ENCODE data around the gene EXT2.

EXT2 gene

DNA sequence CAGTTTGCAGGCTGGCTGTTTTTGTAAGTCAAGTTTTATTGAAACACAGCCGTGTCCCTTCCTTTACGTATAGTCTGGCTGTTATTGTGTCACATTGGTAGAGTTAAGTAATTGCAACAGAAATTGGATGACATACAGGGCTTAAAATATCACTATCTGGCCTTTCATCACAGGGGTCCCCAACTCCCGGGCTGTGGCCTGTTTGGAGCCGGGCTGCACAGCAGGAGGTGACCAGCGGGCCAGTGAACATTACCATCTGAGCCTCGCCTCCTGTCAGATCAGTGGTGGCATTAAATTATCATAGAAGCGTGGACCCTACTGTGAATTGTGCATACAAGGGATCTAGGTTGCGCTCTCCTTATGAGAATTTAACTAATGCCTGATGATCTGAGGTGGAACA is 31.7 kb downstream of the EXT2 start:
- DNase-seq (ENCODE audit: extremely low spot score, insufficient read length, low read depth) = no peak
- FAIRE-seq = no peak

DNA sequence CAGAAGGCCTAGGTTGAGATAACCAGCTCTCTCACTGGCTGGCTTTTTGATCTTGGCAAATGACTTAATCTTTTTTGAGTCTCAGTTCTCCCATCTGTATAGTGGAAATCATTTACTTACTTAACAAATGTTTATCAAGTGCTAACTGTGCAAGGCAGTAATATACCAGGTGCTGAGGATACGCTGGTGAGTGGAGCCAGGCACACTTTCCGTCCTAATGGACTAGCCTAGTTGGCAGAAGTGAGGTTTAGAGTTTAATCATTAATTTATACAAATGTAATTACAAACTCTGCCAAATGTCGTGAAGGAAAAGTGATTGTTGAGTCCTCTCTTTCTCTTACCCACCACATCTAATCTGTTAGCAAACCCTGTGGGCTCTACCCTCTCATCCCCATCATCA is 33.3 kb downstream of the EXT2 start:
- DNase-seq (ENCODE audit: extremely low spot score, insufficient read length, low read depth) (no peak), FAIRE-seq (no peak)

DNA sequence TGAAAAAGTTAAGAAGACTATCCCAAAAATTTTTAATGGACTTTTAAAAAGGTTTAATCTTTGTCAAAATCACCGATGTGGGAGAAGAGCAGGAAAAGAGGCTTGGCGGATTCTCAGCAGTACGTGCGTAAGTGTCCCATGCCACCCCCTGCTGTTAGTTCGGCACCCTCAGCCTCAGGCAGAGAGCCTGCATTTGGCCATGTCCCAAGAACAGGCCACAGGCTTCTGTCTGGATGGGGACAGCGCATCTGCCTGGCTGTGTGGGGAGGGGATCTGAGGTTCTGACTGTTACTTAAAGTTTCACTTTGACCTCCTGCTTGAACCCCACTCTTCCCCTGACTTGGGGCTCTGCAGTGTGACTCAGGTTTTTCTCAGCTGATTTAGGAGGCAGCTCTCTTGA is 35.3 kb downstream of the EXT2 start:
- DNase-seq (ENCODE audit: extremely low spot score, insufficient read length, low read depth) (no peak), FAIRE-seq (no peak)

DNA sequence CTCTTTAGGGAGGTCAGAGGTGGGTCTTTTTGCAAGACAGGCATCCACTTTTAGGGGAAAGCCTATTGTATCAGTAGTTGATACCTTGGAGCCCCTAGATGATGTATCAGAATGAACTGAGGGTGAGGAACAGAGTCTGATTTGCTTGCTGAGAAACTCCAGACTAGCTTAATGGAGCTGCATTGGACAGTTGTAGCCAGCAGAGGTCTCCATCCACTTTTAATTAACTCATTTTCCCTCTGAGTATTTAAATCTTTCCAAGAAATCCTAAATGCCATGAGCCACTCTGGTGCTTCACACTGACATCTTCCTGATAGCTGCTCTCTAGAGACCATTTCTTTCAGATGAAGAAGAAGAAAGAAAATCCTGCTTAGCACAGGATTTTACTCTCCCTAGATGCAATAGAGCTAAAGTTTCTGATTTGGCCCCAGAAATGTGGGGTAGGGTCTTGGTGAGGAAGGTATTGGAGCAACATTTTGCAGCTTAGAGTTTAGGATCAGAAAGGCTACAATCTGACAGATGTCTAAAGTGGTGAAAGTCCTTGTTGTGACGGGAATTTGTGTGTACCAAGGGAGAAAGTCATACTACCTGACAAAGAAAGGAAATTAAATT is 38.0 kb downstream of the EXT2 start:
- DNase-seq (ENCODE audit: extremely low spot score, insufficient read length, low read depth) (no peak), FAIRE-seq (peak; percentile 63)

DNA sequence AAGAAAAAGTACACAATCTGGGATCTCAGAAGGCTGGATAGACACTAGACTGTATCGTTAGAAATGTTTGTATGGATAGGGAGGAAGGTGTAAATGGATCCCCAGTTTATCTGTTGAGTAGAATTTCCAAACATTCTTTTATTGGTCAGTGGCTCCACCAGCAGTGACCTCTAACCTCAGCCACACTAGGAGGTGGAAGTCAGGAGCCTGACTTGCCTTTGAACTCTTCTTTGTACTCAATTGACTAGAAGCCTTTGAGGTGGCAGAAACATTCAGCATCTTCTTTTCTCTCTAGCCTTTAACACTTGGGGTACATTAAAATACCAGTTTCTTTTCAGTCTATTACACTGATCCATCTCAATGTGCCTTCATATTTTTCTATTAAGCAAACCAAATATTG is 39.1 kb downstream of the EXT2 start:
- no peak for FAIRE-seq
- no peak for DNase-seq (ENCODE audit: extremely low spot score, insufficient read length, low read depth)

DNA sequence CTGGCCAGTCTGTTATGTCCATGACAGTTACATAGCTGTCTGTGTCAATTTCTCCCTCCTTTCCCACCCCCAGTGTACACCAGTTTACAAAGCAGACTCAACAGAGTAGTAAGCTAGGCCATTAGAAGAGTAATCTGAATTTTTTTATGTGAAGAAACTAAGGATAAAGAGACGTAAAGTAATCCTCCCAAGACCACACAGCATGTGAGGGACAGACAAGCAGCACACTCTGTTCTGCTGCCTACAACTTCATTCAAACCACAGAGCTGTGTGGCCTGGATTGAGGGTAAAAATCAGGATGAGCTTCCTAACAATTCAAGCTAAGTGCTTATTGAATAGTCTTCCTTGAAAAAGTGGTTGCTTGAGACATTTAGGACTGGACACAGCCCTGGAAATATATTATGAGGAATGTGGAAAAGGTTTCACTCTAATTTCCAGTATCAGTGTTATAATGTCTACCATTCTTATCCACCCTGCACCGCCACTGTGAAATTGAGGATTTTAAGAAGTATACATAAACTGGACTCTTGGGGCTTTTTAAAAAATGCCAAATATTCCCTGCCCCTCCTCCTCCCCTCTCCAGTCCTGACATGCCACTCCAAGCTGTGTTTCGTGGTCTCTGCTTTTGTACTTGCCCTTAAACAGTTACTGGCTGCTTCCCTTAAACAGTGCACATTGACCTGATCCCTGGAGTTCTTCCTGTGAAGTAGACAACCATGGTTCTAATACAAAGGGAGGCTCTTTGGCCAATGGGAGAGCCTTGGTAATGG is 40.9 kb downstream of the EXT2 start:
- FAIRE-seq (no peak), DNase-seq (ENCODE audit: extremely low spot score, insufficient read length, low read depth) (no peak)

DNA sequence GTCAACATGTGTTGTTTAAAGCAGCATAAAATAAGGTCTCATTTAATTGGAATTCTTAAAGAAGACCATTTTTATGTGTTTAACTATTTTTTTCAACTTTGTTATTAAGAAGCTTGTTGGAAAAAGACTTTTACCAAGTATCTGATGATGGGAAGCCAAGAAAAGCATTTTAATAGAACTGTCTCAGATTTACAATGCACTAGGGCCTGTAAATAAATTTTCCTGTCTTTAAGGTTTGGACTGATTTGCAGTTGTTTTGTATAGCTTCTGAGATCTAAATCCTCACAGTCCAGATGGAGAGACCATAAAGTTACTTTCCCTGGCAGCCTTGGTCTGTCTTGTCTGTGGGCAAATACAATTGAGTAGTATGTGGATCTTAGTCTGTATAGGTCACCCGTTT is 41.6 kb downstream of the EXT2 start:
- DNase-seq (ENCODE audit: extremely low spot score, insufficient read length, low read depth) (no peak), FAIRE-seq (no peak)

DNA sequence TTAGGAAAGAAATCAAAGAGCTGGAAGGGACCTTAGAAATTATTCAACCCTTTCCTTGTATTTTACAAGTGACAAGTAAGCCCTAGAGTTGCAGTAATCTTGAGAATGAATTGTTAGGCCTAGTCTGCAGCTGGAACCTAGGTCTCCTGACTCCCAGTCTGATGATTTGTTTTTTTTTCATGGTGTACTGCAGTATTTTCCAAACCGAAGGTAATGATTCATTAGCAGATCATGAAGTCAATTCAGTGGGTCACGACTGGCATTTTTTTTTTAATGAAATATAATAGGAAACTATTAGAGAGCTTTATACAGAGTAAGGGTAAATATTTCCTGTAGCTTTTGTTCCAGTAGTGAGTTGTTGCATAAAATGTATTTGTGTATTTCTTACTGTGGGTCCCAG is 42.8 kb downstream of the EXT2 start:
- no peak for DNase-seq (ENCODE audit: extremely low spot score, insufficient read length, low read depth)
- FAIRE-seq = no peak

DNA sequence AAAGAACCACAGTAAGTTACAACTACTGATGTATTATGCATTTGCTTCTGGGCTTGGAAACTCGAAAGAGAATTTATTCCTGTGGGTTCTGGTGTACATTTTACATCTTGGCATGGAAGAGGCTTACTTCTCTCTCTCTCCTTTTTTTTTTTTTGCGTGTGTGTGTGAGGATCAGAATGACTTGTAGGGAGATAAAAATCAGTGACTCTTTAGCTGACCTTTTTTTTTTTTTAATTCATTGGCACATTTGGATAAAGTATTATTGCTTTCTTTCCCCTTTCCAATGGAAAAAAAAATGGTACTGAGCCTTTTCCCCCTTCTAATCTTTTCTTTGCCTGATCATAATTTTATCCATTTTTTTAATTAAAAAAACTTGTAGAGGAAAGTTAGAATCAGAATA is 43.5 kb downstream of the EXT2 start:
- no peak for FAIRE-seq
- DNase-seq (ENCODE audit: extremely low spot score, insufficient read length, low read depth) = no peak

DNA sequence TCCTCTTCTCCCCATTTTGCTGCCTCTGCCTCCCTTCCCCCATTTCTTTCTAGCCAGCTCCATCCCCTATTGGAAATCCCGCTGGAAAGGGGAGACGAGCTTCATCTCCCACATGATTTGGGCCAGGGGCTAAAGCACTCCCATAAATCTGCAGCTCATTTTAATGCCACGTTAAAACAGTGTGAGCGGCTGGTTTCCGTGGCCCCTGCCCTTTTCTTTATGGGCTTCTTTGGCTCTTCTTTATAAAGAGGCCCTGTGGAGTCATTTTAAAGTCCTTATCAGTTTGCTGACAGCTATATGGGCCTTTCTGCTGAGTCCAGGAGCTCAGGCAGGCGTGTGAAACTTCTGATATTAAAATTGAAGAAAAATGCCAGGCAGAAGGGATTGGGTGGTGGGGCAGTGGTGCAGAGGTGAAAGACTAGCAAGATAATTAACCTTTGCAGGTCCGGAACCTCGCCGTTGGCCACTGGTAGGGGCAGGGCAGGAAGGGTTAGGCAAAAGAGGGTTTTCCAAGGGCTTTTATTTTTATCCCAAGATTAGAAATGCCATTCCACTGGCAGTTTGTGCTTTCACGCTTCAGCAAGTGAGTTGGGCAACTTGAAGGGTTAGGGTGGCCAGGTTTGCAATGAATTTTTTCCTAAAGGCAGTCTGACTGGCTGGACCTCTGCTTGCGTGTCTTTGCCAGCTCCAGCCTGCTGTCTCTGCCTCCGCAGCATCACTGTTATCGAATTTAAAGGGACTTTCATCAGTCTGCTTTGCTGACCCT is 44.3 kb downstream of the EXT2 start:
- FAIRE-seq = no peak
- no peak for DNase-seq (ENCODE audit: extremely low spot score, insufficient read length, low read depth)

DNA sequence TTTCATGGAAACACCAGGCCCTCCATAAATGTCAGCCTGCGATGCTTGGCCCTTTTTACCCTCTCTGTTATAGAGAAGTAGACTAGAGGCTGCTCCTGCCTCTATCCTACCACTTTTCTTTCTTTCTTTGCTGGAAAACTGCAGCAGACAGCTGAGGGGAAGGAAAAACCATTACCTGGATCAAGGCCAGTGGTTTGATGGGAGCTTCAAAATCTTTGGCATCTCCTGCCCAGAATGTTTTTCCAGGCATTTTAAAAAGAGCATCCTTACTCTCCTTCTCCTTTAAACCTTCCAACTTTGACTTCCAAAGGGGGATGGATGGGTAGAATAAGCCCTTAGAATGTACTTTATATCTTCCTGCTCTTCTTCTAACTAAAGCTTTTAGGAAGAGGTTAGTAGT is 44.9 kb downstream of the EXT2 start:
- DNase-seq (ENCODE audit: extremely low spot score, insufficient read length, low read depth) (no peak), FAIRE-seq (no peak)

DNA sequence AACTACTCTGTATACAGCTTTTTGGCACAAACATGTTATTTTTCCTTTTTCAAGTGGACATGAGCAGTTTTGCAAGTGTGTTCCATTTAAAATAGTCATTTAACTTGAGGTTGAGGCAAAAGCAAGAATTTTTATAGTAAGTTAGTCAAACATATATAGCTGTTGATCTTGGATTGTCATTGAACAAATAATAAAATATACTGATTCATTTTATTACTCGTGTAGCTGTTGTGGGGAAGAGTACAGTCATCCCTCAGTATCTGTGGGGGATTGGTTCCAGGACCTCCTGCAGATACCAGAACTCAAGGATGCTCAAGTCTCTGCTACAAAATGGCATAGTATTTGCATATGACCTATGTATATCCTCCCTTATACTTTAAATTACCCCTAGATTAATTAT is 45.3 kb downstream of the EXT2 start:
- no peak for FAIRE-seq

DNA sequence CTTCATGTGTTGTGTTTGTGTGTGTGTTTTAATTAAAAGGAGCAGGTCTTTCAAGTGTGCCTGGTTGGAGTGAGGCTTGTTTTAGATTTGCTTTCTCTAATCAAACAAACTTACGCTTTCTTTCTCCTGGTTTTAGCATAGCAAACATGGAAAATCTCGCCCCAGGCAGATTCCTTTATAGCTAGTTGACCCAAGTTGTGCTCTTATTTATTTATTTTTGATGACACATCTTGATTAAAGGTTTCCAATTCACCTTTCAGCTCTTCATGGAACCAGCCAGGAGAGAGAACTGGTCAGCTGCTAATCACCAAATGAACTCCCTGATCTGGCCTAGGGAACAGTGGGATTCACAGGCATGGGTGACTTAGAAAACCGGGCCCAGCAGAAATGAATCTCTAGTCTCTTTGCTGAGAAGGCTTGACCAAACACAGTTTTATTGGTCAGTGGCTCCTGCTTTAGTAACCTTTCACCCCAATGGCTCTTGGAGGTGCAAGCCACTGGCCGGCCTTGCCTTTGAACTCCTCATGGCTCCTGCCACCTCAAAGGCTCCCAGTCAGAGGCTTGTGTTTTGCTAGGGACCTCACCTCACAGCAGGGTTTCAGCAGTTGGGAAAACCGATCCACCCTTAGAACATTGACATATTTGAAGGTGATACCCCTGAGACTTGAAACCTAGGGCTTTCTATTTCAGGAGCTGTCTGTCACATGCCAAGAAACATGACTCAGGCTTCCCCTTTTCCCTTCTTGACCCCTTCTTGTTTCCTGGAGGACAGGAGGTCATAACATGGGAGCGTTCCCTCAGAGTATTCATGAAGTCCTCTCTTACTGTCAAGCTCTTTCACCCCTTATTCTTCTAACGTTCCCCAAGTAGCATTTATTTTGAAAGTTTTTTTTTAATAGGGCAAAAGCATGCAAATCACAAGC is 48.8 kb downstream of the EXT2 start:
- FAIRE-seq = no peak
- DNase-seq (ENCODE audit: extremely low spot score, insufficient read length, low read depth) = no peak

More for the DNA sequence above, 45.3 kb downstream of the EXT2 start:
- no peak for DNase-seq (ENCODE audit: extremely low spot score, insufficient read length, low read depth)

DNA sequence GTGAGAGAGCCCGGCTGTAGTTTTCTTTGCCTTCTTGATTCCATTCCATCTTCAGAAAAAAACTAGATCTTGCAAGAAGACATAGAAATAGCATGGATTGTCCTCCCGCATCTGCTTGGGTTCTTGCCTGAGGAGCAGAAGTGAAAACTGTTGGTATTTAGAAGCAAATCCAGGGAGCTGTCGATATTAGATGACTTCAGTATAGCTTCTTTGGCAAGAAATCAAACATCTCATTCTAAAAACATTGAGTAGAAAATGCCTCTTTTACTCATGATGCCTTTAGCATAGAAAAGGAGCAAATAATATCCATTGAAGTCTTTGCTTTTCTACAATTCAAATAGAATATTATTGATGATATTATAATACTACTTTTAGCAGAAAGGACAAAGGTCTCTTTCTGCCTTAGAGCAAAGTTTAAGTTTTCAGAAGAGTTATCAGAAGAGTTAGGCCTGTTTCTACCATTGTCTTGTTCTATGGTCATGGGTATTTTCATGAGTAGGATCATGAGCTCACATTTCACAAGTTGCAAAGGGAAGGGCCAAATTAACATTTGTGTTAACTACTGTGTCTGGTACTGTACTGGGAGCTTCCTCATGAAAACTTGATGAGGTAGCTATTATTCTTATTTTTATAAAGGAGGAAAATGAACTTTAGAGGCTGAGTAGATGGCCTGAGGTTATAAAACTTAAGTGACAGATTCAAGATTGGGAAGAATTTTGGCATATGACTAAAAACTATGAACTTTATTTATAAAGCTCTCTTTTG is 49.7 kb downstream of the EXT2 start:
- FAIRE-seq (no peak), DNase-seq (ENCODE audit: extremely low spot score, insufficient read length, low read depth) (no peak)

DNA sequence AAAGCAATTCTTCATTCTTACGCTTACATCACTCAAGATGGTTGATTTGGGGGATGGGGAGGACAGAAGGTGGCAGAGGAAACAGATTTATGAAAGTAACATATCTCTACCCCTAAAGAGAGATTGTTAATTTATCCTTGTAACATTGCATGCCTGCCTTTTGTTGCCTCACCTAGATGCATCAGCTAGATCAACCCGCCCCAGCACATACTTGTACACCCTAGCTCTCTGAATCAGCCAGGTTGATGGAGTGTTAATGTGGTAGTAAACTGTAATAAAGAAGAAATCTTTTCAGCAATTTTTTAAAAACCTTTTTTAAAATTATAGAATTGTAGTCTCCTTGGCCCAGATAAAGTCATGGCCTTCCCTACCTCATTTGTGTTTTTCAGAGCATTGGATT is 51.5 kb downstream of the EXT2 start:
- FAIRE-seq (no peak), DNase-seq (ENCODE audit: extremely low spot score, insufficient read length, low read depth) (no peak)

DNA sequence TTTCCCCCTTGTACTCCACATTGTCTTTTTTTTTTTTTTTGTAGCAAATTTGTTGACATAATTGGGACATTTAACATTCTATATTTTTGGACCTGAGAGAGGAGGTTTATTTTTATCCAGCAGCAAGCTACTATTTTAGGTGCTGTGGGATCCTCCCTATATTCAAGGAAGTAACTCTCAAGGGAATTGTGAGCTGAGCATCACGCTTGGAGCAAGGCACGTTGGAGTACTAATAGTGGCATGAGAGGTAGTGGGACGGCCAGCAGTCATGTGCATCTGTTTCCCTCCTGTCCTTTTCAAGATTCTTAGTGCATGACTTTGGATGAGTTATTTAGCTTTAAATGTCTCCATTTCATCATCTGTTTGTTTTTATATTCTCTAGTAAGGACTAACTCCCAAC is 52.3 kb downstream of the EXT2 start:
- DNase-seq (ENCODE audit: extremely low spot score, insufficient read length, low read depth) (no peak), FAIRE-seq (no peak)

DNA sequence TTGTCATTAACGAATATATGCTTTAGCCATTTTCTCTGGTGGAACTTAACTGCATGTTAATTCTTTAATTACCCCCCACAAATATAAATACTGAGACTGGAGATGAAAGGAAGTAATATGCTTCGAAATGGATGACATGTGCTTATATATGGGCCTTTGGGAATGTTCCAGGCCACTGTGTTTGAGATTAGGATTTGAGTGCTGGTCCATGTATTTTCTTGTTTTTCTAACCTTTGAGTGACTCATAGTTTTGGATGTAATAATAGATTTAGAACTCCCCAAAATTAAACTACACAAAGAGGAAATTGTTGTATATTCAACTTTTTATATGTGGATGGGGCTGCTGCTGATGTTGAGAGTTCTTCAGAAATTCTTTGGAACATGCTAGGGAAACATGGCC is 54.2 kb downstream of the EXT2 start:
- no peak for FAIRE-seq
- no peak for DNase-seq (ENCODE audit: extremely low spot score, insufficient read length, low read depth)

DNA sequence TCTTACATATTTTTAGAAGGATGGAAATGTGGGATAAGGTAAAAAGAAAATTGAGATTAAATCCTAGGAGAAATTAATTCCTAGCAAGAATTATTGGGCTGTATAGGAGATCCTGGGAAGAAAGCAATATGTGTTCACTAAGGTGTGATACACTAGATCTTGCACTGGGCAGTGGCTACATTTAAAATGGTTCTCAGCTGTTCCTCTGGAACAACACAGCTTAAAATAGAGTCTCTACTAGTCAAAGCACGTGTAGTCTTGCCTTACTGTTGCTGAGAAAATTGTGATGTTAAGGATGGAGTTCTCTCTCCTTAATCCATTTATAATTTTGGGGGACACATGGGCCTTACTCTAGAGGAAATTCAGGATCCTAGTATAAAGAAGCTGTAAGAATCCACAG is 54.9 kb downstream of the EXT2 start:
- FAIRE-seq (no peak), DNase-seq (ENCODE audit: extremely low spot score, insufficient read length, low read depth) (no peak)

DNA sequence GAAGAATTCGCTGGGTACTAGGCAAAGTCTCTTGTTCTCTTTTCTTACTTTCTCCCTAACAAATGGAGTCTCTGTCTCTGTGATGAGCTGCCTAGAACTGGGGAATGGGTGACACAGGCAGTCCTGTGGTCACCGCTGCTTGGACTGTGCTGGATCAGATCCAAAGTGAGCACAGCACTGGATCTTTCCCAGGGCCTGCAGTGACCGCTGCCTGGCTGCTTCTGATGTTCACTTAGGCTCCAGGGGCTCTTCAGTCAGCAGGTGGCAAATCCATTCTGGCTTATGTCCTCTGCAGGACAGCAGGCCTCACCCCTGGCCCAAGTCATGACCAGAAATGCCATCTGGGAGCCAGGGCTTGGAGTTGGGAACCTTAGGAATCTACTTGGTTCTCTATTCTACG is 61.5 kb downstream of the EXT2 start:
- no peak for DNase-seq (ENCODE audit: extremely low spot score, insufficient read length, low read depth)
- no peak for FAIRE-seq

DNA sequence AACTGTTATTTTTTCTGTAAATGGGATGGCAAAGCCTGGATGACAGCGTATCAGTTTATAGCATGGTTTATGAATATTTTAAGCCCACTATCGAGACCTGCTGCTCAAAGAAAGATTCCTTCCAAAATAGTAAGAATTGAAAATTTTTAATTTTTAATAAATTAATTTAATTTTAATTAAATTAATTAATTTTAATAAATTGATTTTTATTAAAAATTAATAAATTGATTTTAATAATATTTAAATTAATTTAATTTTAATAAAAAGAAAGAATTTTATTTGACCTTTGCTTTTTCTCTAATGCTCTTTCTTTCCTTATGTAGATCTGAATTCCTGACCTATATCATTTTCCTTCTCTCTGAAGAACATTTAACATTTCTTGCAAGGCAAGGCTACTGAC is 62.9 kb downstream of the EXT2 start:
- no peak for FAIRE-seq

More for the DNA sequence above, 62.9 kb downstream of the EXT2 start:
- no peak for DNase-seq (ENCODE audit: extremely low spot score, insufficient read length, low read depth)

All from GM18507 (cell line).